Epidermal melanocyte (primary cell): Measurements from ENCODE around the gene INHBE.
"Not testable (repeated sequence)": the region's sequence is repeated elsewhere in the genome, so short reads cannot be mapped to it uniquely, and the experiment has no call there.

Experiments
- DNase-seq: peaks from one replicate; pipeline ENCODE4 v3.0.0; 2011; ENCODE audit warnings: low spot score; ENCODE audit not compliant: insufficient read length

The INHBE gene

DNA sequence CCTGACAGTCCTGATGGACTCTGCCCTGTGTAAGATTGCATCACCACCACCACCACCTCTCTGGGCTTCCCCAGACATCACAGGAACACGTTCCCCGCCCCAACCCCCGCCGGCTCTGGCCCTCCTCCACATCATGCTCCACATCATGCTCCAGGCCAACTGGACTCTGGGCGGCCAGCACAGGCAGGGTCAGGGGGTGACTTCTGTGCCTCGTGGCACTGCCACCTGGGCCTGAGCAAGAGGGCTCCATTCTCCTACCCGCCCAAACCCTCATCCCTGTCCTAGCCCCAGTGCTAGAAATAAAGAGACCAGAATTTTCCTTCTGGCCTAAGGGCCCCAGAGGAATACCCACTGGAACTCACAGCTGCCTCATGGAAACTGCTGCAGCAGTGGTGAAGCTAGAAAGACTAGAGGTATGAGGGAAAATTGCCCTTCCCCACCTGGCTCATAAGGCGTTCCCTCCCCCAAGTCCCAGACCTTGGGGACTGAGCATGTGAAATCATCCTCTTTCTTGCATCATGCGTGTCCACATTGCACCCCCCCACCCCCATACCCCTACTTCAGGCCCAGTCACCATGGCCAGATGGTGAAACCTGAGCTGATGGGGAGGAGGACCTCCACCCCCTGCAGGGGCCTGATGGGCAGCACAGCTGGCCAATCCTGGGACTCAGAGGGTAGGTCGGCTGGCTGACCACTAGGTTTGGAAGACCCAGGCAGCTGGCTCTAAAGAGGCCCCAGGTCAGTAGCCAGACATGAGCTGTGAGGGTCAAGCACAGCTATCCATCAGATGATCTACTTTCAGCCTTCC is at the start of gene INHBE:
Gene INHBE, plus strand, starts transcription at position 742 of the 808 bp plus-strand sequence. CDS start 230 bp downstream, outside the sequence.
- no peak for DNase-seq

- no peak for DNase-seq
Measured at GRCh38 chr12:57410534-57410933, 44.6 kb upstream of the INHBE start.

DNA sequence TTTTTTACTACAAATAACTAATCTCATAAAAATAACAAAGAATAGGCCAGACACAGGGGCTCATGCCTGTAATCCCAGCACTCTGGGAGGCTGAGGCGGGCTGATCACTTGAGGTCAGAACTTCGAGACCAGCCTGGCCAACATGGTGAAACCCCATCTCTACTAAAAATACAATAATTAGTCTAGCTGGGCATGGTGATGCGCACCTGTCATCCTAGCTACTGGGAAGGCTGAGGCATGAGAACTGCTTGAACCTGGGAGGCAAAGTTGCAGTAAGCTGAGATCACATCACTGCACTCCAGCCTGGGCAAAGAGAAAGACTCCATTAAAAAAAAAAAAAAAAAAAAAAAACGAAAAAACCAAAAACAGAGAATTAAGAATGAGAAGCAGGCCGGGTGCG is 40.9 kb upstream of the INHBE start:
- DNase-seq: not testable (repeated sequence)

DNA sequence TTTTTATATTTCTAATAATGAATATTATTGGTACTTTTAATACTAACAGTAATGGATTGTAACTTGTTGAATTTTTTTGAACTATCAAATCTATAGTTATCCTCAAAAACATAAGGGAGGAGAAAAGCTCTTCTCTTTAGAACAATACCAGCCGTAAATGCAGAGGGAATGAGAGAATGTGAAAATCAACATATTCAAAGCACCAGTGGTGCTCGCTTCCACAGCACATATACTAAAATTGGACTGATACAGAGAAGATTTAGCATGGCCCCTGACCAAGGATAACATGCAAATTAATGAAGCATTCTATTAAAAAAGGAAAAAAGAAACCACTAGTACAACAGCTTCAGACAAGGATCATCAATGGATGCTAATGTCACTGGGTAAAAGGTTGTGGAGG is 40.0 kb upstream of the INHBE start:
- no peak for DNase-seq

DNA sequence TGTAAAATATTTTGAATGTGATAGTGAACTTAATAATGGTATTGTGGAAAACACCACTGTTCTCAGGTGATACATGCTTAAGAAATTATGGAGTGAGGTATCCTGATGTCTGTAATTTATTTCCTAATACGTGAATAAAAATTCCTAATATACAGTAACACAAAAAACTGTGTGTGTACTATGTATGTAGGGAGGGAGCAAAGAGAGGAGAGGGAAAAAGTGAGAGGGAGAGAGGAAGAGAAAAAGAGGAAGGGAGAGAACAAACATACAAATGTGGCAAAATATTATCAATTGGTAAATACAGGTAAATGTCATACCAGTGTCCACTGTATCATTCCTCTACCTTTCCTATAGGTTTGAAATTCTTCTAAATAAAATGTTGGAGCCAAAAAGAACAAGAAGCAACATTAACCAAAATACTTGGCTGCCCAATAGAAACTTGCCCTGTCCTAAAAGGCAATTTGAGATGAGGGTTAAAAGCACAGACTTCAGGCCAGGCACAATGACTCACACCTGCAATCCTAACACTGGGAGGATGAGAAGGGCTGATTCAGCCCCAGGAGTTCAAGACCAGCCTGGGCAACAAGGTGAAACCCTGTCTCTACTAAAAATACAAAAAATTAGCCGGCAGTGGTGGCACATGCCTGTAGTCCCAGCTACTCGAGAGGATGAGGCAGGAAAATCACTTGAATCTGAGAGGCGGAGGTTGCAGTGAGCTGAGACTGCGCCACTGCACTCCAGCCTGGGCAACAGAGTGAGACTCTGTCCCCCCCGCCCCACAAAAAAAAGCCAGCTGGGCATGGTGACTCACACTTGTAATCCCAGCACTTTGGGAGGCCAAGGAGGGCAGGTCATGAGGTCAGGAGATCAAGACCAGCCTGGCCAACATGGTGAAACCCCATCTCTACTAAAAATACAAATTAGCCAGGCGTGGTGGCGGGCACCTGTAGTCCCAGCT is 38.8 kb upstream of the INHBE start:
- no peak for DNase-seq

DNA sequence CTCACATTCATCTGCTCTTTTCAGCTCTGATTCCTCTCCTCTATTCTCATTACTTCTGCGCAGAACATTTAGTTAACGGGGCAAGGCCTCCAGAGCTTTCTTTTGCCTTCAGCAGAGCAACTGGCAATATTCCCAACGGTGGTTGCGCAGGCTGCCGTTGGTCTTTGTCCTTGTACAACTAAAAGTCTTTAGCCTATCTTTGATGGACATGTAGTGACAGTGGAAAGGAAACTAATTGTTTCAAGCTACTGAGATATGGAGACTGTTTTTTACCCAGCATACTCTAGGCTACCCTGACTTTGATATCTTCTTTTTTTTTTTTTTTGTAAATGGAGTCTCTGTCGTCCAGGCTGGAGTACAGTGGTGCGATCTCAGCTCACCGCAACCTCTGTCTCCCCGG is 36.9 kb upstream of the INHBE start:
- no peak for DNase-seq

- DNase-seq: no peak
Measured at GRCh38 chr12:57419495-57419894, 35.6 kb upstream of the INHBE start.

DNA sequence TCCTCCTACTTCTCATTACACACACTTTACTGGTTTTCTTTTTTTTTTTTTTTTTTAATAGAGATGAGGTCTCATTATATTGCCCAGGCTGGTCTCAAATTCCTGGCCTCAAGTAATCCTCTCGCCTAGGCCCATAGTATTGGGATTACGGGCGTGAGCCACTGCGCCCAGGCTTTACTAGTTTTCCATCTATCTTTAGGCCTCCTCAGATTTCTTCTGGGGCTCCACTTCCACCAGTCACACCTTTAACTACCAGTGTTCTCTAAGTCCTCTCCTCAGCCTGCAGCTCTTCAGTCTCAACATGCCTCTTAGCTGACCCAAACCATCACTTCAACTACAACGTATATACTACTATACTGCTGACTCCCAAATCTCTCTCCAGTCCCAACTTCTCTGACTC is 34.6 kb upstream of the INHBE start:
- no peak for DNase-seq

DNA sequence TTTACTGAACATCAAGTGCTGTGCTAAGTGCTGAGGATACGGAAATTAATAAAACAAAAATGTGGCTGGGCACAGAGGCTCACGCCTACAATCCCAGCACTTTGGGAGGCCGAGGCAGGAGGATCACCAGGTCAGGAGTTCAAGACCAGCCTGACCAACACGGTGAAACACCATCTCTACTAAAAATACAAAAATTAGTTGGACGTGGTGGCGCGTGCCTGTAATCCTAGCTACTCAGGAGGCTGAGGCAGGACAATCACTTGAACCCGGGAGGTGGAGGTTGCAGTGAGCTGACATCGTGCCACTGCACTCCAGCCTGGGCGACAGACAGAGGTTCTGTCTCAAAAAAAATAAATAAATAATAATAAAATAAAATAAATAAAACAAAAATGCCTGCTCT is 28.2 kb upstream of the INHBE start:
- DNase-seq: not testable (repeated sequence)

- DNase-seq: no peak
Measured at GRCh38 chr12:57428965-57429364, 26.1 kb upstream of the INHBE start.

GRCh38 chr12:57429473-57430111 is 25.5 kb upstream of the INHBE start:
- no peak for DNase-seq

- DNase-seq: no peak
Measured at GRCh38 chr12:57430112-57430930, 24.8 kb upstream of the INHBE start.

GRCh38 chr12:57430931-57431566 is 24.1 kb upstream of the INHBE start, which contains the start of gene R3HDM2:
Gene R3HDM2 (minus strand): TSS chr12:57431043. CDS start chr12:57310428, 120,615 bp downstream.
- peak; percentile 95 for DNase-seq

- no peak for DNase-seq
Measured at GRCh38 chr12:57431654-57432188, 23.4 kb upstream of the INHBE start.

- DNase-seq: no peak
Measured at GRCh38 chr12:57433370-57433769, 21.7 kb upstream of the INHBE start.

DNA sequence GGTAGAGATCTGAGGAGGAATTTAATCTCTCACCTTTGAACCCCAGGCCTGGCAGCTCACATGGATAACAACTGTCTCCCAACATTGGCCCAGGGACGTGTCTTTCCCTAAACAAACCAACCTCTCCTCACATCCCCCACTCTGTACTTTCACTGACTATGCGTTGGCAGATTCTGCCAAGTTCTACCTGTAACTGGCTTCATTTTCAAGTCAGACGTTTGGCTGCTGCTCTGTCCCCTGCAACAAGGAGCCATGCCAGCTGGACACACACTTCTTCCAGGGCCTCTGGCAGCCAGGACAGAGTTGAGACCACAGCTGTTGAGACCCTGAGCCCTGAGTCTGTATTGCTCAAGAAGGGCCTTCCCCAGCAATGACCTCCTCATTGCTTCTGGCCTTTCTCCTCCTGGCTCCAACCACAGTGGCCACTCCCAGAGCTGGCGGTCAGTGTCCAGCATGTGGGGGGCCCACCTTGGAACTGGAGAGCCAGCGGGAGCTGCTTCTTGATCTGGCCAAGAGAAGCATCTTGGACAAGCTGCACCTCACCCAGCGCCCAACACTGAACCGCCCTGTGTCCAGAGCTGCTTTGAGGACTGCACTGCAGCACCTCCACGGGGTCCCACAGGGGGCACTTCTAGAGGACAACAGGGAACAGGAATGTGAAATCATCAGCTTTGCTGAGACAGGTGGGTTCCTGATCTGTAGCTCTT is 20.4 kb upstream of the INHBE start, which contains the start of gene INHBC:
Gene INHBC, plus strand, starts transcription at position 268 of the 707 bp plus-strand sequence. Its CDS starts 103 bp downstream, at position 371.
- no peak for DNase-seq

- no peak for DNase-seq
Measured at GRCh38 chr12:57435293-57435692, 19.8 kb upstream of the INHBE start.

- DNase-seq: no peak
Measured at GRCh38 chr12:57438400-57438799, 16.7 kb upstream of the INHBE start.

GRCh38 chr12:57439762-57440266 is 15.3 kb upstream of the INHBE start:
- DNase-seq: no peak
